AG04450 (cell line): ENCODE data around the gene NCBP2L. TPM values are rescaled to one million over a fixed set of nuclear protein-coding genes. Genes with fewer than 3 reads are reported as not detected.

Source experiments
- CTCF ChIA-PET: fragments of 300-600, 350-600 bp; formaldehyde crosslinking; extraction: SDS; loops from one replicate; lab custom pipeline; 2022; ENCODE audit warnings: antibody characterized with exemption, inconsistent platforms; lab: Charles Lee
- POLR2A ChIA-PET: fragments of 350-600 bp; formaldehyde crosslinking; extraction: SDS; loops from one replicate; lab custom pipeline; 2021; ENCODE audit warnings: antibody characterized with exemption, inconsistent platforms; lab: Yijun Ruan, JAX
- DNase-seq: peaks from one replicate; pipeline ENCODE4 v3.0.0-alpha.2; 2011; ENCODE audit warnings: low read depth, low spot score
- H3K27ac ChIP-seq: one replicate; pipeline ENCODE4 v1.5.1; 2012; ENCODE audit warnings: low read depth, low read length, control low read depth
- H3K27me3 ChIP-seq: one replicate; pipeline ENCODE4 v1.6.0; 2012; ENCODE audit warnings: low read length; ENCODE audit not compliant: control insufficient read depth, insufficient read depth
- H3K4me3 ChIP-seq: 2 replicates; pipeline ENCODE4 v1.5.1; 2011; ENCODE audit warnings: mild to moderate bottlenecking, low read depth, low read length, control low read depth
- H3K9me3 ChIP-seq: 2 replicates; pipeline ENCODE4 v1.5.1; 2012; ENCODE audit warnings: low read length; ENCODE audit not compliant: control insufficient read depth, insufficient read depth
- CTCF ChIP-seq: IDR thresholded peaks from 2 replicates; pipeline ENCODE4 v1.5.1; 2011; ENCODE audit warnings: low read depth, low read length, control low read depth, inconsistent platforms
- polyA plus RNA-seq: library from polyadenylated mRNA; depleted of rRNA; stranded (reverse); fragments of >200 nt; gene quantifications from 2 replicates; pipeline ENCODE4 v1.2.3, GENCODE V29; 2011

Gene NCBP2L
- polyA plus RNA-seq, 1 experiment = not detected

- H3K27me3 ChIP-seq = peaks cover 3% of the 10 kb centered on the region
- no peak for DNase-seq
- no peak overlapping the region for H3K4me3 ChIP-seq
- H3K9me3 ChIP-seq = no peaks in the 10 kb centered on the region
- no peak for TF ChIP-seq CTCF
- CTCF ChIA-PET = no interaction called here
- POLR2A ChIA-PET = no interaction called here
- no peak overlapping the region for H3K27ac ChIP-seq
Measured at GRCh38 chrX:107750263-107750662, 27.3 kb upstream of the NCBP2L start.

GRCh38 chrX:107750861-107751445, 26.6 kb upstream of the NCBP2L start:
- H3K27me3 ChIP-seq = peaks cover 6% of the 10 kb centered on the region
- ChIA-PET CTCF (no interaction called here), POLR2A (no interaction called here)
- H3K27ac ChIP-seq = no peak overlapping the region
- H3K4me3 ChIP-seq = no peak overlapping the region
- no peaks in the 10 kb centered on the region for H3K9me3 ChIP-seq
- DNase-seq = no peak
- no peak for TF ChIP-seq CTCF

GRCh38 chrX:107752043-107752442, 25.5 kb upstream of the NCBP2L start:
- no peaks in the 10 kb centered on the region for H3K9me3 ChIP-seq
- H3K4me3 ChIP-seq = no peak overlapping the region
- CTCF ChIA-PET = interaction anchor here (0.7 kb wide), 1 partner anchor 97 kb away, joined by 3 read pairs; no protein-coding TSS in a partner anchor
- DNase-seq = no peak
- POLR2A ChIA-PET = no interaction called here
- TF ChIP-seq CTCF = no peak
- peaks cover 6% of the 10 kb centered on the region for H3K27me3 ChIP-seq
- H3K27ac ChIP-seq = no peak overlapping the region

DNA sequence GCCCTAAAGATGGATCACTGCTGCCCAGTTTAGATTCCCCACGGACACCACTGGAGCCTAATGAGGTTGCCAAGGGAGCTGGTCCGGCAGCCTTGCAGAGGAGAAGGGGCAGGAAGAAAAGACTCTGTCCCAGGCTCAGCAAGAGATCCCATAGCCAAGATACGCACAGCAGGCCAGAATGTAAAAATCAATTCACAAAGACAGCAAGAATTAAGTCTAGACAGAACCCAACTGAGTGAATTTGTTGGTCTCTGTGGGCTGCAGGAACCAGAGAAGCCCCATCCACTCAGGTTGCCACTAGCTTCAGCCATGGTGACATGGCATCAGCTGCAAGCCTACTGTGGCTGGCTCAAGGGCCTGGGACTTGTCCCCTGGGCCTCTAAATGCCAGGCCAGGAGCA, 24.8 kb upstream of the NCBP2L start:
- ChIA-PET POLR2A (no interaction called here), CTCF (no interaction called here)
- TF ChIP-seq CTCF = no peak
- H3K4me3 ChIP-seq = no peak overlapping the region
- H3K9me3 ChIP-seq = no peaks in the 10 kb centered on the region
- H3K27me3 ChIP-seq = peaks cover 9% of the 10 kb centered on the region
- H3K27ac ChIP-seq = no peak overlapping the region
- no peak for DNase-seq

- Histone ChIP-seq H3K9me3 (no peaks in the 10 kb centered on the region), H3K27ac (no peak overlapping the region), H3K27me3 (peaks cover 9% of the 10 kb centered on the region), H3K4me3 (no peak overlapping the region)
- ChIA-PET POLR2A (no interaction called here), CTCF (no interaction called here)
- no peak for DNase-seq
- no peak for TF ChIP-seq CTCF
Measured at GRCh38 chrX:107753187-107753586, 24.3 kb upstream of the NCBP2L start.
